ENCODE measurements around the gene IQCK.

IQCK gene

GRCh38 chr16:19876501-19877059 lies 158.5 kb downstream of the IQCK start:
- H3K4me3 ChIP-seq: no peak overlapping the region
- no peaks in the 10 kb centered on the region for H3K27me3 ChIP-seq
- H3K36me3 ChIP-seq: peaks cover 0 to 10% (median 9%) of the 10 kb centered on the region in 3 donors
- DNase-seq: no peak
- peaks cover 0 to 4% (median 0%) of the 10 kb centered on the region in 4 donors for H3K4me1 ChIP-seq
- TF ChIP-seq, protein P1, sequence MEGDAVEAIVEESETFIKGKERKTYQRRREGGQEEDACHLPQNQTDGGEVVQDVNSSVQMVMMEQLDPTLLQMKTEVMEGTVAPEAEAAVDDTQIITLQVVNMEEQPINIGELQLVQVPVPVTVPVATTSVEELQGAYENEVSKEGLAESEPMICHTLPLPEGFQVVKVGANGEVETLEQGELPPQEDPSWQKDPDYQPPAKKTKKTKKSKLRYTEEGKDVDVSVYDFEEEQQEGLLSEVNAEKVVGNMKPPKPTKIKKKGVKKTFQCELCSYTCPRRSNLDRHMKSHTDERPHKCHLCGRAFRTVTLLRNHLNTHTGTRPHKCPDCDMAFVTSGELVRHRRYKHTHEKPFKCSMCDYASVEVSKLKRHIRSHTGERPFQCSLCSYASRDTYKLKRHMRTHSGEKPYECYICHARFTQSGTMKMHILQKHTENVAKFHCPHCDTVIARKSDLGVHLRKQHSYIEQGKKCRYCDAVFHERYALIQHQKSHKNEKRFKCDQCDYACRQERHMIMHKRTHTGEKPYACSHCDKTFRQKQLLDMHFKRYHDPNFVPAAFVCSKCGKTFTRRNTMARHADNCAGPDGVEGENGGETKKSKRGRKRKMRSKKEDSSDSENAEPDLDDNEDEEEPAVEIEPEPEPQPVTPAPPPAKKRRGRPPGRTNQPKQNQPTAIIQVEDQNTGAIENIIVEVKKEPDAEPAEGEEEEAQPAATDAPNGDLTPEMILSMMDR (IDR thresholded peaks at IDR 0.05): no peak
- no peaks in the 10 kb centered on the region for H3K9me3 ChIP-seq
- H3K27ac ChIP-seq: no peak overlapping the region
- intact Hi-C loops (cut with DNase I; ENCODE audit: low total_unique reads): no loop called here

- H3K27ac ChIP-seq: no peak overlapping the region
- no peaks in the 10 kb centered on the region for H3K36me3 ChIP-seq
- H3K9me3 ChIP-seq: no peaks in the 10 kb centered on the region
- peaks cover 0 to 13% (median 7%) of the 10 kb centered on the region in 4 donors for H3K4me1 ChIP-seq
- peaks cover 0 to 15% of the 10 kb centered on the region in 2 donors for H3K27me3 ChIP-seq
- no peak overlapping the region for H3K4me3 ChIP-seq
- no peak for DNase-seq
- TF ChIP-seq, protein P1 (IDR thresholded peaks at IDR 0.05): no peak
- intact Hi-C loops (cut with DNase I; ENCODE audit: low total_unique reads): no loop called here
These were observed 160.7 kb downstream of the IQCK start for GRCh38 chr16:19878757-19879156.

DNA sequence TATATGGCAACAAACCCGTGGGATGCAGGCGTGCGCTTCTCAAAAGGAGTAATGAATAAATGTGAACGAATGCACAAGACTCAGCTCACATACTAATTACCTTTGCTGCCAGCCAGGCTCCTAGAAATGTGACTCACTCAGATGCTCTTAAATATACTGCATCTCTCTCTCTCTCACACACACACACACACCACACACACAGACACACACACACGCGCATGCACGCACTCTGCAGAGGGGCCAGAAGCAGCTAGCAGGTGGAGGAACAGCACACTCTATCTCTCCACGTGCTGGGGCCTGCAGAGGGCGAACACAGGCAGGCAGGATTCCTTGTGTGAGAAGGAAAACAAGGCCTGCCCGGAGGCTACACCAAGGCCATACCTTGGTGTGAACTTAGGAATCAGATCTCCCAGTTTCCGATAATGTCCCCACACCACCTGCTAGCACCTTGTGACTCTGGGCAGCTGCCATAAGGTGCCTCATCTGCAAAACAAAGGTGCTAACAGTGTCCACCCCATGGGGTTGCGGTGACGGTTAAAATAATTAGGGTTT lies 161.2 kb downstream of the IQCK start:
- H3K27me3 ChIP-seq: peaks cover 0 to 21% of the 10 kb centered on the region in 2 donors
- DNase-seq: no peak
- H3K4me3 ChIP-seq: no peak overlapping the region
- no peaks in the 10 kb centered on the region for H3K36me3 ChIP-seq
- TF ChIP-seq, protein P1 (IDR thresholded peaks at IDR 0.05): no peak
- H3K27ac ChIP-seq: no peak overlapping the region
- peaks cover 0 to 18% (median 12%) of the 10 kb centered on the region in 4 donors for H3K4me1 ChIP-seq
- intact Hi-C loops (cut with DNase I; ENCODE audit: low total_unique reads): no loop called here
- no peaks in the 10 kb centered on the region for H3K9me3 ChIP-seq

DNA sequence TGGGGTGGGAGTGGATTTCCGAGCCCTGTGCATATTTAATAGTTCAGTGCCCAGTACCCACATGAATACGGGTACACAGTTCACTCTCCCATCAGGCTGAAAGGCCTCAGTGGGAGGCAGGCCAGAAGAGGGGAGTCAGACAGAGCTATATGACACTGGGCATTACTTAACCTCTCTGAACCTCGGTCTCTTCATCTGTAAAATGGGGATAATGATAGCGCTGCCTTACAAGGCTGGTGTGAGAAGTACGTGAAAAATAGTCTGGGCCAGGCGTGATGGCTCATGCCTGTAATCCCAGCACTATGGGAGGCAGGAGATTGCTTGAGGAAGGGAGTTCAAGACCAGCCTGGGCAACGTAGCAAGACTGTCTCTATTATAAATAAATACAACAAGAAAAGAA lies 163.0 kb downstream of the IQCK start:
- intact Hi-C loops (cut with DNase I; ENCODE audit: low total_unique reads): loop anchor here (5.0 to 10.0 kb wide), 3 partner anchors 129 to 216 kb away; partner anchors contain the start of genes IQCK and KNOP1
- Histone ChIP-seq H3K27ac (no peak overlapping the region), H3K4me3 (no peak overlapping the region), H3K36me3 (no peaks in the 10 kb centered on the region), H3K27me3 (peaks cover 0 to 36% of the 10 kb centered on the region in 2 donors), H3K9me3 (no peaks in the 10 kb centered on the region), H3K4me1 (peaks cover 0 to 34% (median 28%) of the 10 kb centered on the region in 4 donors)
- DNase-seq: no peak
- TF ChIP-seq, protein P1 (IDR thresholded peaks at IDR 0.05): no peak

- no peaks in the 10 kb centered on the region for H3K9me3 ChIP-seq
- intact Hi-C loops (cut with DNase I; ENCODE audit: low total_unique reads): loop anchor here (5.0 to 10.0 kb wide), 3 partner anchors 129 to 217 kb away; partner anchors contain the start of genes IQCK and KNOP1
- no peaks in the 10 kb centered on the region for H3K36me3 ChIP-seq
- no peak for DNase-seq
- peaks cover 0 to 37% of the 10 kb centered on the region in 2 donors for H3K27me3 ChIP-seq
- peaks cover 0 to 36% (median 31%) of the 10 kb centered on the region in 4 donors for H3K4me1 ChIP-seq
- TF ChIP-seq, protein P1 (IDR thresholded peaks at IDR 0.05): no peak
- H3K4me3 ChIP-seq: no peak overlapping the region
- no peak overlapping the region for H3K27ac ChIP-seq
These were observed 163.7 kb downstream of the IQCK start for GRCh38 chr16:19881783-19882182.
